GM21825 (cell line): ENCODE measurements around the gene ABCC8.

ENCODE experiments used
- ATAC-seq: cut with Tn5 transposase; IDR thresholded peaks from one replicate; pipeline ENCODE4 v1.9.1; 2021; ENCODE audit warnings: mild to moderate bottlenecking, moderate library complexity; ENCODE audit not compliant: unreplicated experiment

Gene ABCC8

DNA sequence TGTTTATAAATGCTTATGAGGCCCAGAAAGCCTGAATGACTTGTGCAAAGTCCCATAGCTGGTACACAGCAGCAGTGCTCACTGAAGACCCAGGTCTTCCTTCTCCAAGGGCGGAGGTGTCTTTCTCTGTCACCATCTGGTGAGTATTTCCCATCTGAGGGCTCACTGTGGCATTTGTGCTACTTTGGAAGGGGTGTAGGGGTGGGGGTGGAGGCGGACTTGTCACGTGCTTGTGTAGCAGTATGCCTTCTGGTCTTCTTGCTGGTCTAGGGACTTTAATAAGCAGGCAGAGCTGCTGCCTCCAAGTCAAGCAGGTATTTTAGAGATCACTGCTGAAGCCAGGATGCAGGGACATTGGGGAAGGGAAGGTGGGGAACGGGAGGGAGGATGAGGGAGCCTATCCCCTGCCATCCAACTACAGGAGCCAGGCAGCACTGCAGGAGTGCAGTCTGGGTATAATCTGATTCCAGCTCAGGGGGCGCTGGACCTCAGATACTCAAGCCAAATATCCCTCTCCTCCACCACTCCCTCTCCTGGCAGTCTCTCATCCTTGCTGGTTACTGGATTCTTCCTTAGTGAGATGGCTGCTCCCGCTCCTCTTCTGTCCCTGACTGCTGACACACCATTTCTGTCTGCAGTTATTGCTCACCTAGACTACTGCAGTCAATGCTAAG, 3.4 kb downstream of the ABCC8 start:
- no peak for ATAC-seq

DNA sequence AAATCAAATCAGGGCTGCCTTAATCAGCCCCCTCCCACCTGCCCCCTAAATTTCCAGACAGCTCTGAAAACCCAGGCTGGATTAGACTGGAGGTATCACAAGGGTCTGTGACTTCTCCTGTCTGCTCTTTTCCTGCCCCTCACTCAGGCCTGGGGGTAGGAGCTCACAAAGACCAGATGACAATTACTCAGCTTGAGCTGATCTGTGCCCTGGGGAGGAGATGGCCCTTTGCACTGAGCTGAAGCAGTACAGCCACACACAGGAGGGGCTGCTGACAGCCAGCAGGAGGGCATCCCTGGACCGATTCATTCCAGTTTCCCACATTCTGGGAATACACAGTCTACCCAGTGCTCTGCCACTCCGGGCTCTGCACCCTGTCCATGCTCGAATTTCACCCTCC, 4.2 kb downstream of the ABCC8 start:
- no peak for ATAC-seq

- no peak for ATAC-seq
These were observed 5.1 kb downstream of the ABCC8 start for GRCh38 chr11:17471501-17471900.

DNA sequence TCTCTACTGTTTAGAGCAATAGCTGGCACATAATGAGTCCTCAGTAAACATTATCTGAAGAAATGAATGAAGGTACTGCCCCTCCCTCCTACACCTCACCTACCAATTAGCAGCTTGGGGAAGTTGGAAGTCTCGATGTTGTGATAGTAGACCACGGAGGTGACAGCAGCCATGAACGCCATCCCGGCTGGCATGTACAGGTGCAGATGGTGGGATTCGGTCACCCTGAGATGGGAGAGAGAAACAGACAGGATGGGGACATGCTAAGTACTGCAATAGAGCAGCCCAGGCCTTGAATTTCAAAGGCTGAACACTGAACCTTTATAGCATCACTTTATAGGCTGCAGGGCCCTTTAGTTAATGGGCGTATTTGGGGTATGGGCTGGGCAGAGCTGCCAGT, 6.6 kb downstream of the ABCC8 start:
- no peak for ATAC-seq

GRCh38 chr11:17468122-17468521, 8.5 kb downstream of the ABCC8 start:
- no peak for ATAC-seq

DNA sequence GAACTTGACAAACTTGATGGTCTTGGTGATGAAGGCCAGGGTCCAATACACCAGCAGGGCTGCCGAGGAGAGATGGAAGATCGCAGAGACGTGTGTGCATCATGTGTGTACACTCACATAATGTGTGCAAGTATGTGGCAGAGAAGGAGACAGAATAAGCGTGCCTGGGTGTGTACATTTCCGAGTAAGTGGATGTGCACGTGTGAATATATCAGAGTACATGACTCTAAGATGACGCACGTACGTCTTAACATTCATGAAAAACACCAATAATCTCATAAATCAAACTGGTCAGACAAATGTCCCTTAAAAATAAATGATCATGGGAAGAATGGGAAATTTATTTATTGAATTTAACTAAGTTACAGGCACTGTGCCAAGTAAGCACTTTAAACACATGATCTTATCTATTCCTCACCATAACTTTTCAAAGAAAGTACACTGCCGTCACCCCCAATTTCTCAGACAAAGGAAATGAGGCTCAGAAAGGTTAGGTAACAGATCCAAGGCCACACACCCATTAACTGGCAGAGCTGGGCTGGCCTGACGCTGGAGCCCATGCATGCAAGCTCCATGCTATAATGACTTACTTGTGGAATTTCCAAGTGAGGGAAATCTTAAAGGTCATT, 13.0 kb downstream of the ABCC8 start:
- no peak for ATAC-seq

DNA sequence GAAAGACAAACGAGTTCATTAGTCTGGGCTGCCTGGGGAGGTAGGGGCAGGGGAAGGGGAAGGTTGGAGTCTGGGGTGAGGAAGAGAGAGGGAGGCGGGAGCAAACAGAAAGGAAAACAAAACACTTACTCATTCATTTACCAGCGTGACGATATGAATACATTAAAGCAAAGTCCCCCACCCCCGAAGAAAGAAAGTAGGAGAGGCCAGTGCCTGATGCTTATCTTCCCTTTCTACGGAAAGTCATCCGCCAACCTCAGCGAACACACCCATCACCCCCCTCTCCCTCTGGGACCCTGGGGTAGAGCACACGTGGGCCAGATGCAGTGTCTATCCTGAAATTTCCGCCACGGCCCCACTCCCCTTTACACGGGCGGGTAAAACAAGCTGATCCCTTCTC, 13.7 kb downstream of the ABCC8 start:
- no peak for ATAC-seq

GRCh38 chr11:17460406-17460805, 16.2 kb downstream of the ABCC8 start:
- no peak for ATAC-seq

DNA sequence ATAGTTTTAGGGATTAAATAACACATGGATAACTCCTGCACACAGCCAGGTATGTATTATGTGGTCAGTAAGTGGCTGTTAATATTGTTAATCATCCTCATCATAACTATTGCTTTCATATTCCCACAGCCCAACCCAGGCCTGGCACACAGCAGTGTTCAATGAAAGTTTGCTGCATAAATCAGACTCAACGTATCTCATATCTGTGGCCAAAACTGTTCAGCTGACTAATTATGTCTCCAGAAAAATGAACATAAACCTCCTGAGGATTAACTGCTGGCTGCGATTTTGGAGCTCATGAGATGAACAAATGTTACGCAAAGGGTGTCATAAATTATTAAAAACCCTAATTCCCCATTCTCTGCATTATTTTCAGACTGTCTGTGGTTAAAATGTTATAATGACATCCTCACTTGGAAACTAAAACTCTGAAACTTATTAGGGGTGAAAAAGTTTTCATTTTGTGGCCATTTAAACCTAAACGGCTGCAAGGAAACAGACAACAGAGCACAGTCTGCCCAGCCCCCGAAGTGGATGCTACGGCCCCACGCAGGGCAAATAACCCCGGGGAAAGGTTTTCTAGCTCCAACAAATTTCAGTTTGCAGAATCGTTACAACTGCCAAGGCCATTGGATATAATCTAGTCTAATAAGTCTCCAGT, 17.3 kb downstream of the ABCC8 start:
- ATAC-seq = no peak

GRCh38 chr11:17458268-17458667, 18.4 kb downstream of the ABCC8 start:
- ATAC-seq = no peak

DNA sequence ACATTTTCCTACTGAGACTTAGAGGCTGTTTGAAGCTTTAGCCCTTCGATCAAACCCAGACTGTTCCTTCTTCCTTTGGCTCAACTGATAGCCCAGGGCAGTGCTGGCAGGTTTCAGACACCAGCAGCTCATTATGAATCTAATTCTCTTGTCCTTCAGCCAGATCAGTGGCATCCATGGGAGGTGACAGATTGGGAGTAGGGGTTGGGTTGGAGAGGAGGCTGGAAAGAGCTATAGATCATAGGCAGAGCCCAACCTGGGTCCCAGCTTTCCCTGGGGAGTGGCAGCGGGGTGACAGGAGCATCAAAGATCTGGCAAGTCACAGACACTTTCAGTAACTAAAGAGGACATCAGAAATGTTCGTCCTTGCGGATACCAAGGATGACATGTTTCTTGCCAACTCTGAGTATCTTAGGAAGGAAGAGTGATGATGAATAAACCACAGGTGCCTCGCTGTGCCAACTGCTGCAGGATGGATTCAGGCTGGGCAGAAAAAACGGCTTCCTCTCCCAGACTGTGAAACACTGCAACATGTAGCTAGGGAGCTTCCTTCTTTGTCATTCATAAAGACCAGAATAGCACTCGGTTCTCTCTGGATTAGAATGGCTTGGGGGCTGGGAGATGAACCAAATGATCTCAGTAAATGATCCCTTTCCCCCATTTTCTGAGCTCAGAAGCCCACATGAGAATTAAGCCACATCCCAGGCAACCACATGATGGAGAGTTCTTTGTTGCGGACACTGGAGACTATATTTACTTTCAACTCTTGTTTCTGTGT, 19.1 kb downstream of the ABCC8 start:
- no peak for ATAC-seq

- no peak for ATAC-seq
These were observed 24.0 kb downstream of the ABCC8 start for GRCh38 chr11:17452668-17453067.

DNA sequence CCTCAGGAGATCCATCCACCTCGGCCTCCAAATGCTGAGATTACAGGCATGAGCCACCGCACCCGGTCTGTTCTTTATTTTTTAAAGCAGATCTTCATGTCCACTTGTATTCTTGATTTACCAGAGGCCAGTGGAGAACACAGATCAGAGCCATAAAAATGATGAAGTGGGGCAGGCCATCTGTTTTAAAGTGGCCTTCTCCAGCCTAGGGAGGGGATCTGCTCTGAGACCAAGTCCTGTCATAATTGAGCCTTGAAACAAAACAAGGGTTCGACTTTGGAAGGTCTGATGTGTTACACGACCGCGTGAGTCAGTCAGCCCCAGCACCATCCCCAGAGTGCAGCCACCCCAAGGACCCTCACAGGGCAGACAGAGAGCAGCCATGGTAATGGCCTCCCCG, 27.5 kb downstream of the ABCC8 start:
- ATAC-seq = no peak

GRCh38 chr11:17446482-17446881, 30.2 kb downstream of the ABCC8 start:
- ATAC-seq = no peak

DNA sequence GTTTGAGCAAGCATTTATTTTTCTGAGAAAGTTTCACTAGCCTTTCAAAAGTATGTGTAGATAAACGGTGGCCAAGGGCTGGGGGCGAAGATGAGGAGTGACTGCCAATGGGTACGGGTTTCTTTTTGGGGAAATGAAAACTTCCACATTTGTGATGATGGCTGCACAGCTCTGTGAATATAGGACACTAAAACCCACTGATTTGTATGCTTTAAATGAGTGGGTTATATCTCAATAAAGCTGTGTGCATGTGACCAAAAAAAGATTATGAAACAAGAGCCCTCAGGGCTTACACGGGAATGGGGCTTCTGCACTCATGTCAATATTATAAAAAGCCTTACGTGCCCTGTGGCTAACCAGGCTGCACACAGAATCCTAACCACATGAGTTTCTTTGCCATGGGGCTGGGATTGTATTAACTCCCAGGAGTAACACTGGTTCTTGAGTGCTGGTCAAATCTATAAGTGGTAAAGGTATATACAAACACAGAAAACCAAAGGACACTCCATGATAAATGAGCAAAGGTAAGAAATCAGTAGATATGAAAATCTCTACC, 31.3 kb downstream of the ABCC8 start:
- ATAC-seq = no peak

DNA sequence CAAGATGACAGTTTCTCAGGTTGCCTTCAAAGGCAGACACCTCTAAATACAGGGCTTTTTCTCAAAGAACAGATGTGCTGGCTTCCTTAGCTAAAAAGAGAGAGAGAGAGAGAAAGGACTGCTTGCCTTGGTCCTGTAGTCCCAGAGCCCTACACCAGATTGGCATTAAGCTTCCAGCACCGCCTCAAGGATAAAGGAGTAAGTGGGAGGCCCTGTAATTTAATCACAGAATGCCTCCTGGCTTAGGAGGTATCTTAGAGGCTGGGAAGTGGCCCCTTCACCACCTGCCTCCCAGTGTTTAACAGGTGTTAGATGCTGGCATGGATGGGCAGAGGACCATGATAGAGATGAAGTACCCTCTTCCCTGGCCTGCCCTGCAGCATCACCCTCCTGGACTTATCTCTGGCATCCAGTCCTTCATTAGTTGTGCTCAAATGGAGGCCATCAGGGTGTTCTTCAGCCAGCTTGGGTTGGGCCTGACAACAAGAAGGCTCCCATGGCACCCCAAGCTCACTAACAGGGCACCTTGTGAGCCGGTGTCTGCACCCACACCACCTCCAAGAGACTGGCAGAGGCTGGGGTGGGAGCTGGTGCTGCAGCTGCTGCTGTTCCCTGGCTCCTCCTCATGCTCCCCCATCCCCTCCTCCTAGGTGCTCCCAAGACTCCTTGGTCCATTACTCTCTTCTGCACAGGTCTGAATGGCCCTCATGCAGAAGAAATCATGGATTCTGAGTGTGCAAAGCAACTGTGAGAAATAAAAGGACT, 32.5 kb downstream of the ABCC8 start:
- no peak for ATAC-seq

GRCh38 chr11:17443423-17443822, 33.2 kb downstream of the ABCC8 start:
- ATAC-seq = no peak

DNA sequence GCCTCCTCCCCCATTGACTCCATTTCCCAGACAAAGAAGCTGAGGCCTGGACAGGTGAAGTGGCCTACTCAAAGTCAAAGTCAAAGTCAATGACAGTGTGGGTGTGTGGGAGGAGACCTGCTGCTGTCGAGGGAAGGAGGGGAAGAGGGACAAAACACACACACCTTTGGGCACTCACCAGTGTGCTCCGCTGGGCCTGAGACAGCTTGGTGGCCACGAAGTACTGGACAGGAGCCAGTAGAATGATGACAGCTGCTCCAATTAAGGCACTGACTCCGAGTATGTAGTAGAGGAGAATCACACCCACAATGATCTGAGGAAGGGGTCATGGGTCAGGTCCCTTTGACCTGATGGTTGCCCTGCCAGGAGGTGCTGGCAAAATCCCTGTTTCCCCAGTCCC, 33.6 kb downstream of the ABCC8 start:
- no peak for ATAC-seq

- no peak for ATAC-seq
These were observed 37.3 kb downstream of the ABCC8 start for GRCh38 chr11:17439316-17439782.

GRCh38 chr11:17437366-17437765, 39.3 kb downstream of the ABCC8 start:
- ATAC-seq = no peak
